Muscle of arm (tissue), 12 donors: ENCODE measurements around the gene DPEP2NB. TPM values are rescaled to one million over a fixed set of nuclear protein-coding genes. Genes with fewer than 3 reads are reported as not detected.
"Not testable (repeated sequence)": the region's sequence is repeated elsewhere in the genome, so short reads cannot be mapped to it uniquely, and the experiment has no call there.

Experiments used
- DNase-seq: peaks from one replicate; pipeline ENCODE4 v3.0.0-alpha.2; 2013
- polyA plus RNA-seq, 12 donors: library from polyadenylated mRNA; unstranded; fragments of 120-200 nt; gene quantifications; one replicate each; pipeline ENCODE4 v1.2.1, GENCODE V29; 2013; ENCODE audit not compliant: insufficient read length in 12 of 12

The DPEP2NB gene
- polyA plus RNA-seq, 12 donors: not detected

DNA sequence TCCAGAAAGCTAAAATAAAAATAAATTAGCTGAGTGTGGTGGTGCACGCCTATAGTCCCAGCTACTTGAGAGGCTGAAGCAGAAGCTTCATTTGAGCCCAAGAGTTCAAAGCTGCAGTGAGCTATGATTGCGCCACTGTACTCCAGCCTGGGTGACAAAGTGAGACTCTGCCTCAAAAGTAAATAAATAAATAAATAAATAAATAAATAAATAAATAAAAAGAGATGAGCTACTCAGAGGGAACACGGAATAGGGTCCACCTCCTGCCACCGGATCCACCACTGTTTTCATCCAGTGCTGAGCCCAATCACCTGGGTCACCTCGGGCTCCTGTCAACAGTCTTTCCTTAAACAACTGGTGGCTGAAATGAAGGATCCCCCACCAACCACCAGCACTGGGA is 28.8 kb downstream of the DPEP2NB start:
- DNase-seq: no peak

GRCh38 chr16:67982011-67982696 is 33.6 kb downstream of the DPEP2NB start:
- no peak for DNase-seq

DNA sequence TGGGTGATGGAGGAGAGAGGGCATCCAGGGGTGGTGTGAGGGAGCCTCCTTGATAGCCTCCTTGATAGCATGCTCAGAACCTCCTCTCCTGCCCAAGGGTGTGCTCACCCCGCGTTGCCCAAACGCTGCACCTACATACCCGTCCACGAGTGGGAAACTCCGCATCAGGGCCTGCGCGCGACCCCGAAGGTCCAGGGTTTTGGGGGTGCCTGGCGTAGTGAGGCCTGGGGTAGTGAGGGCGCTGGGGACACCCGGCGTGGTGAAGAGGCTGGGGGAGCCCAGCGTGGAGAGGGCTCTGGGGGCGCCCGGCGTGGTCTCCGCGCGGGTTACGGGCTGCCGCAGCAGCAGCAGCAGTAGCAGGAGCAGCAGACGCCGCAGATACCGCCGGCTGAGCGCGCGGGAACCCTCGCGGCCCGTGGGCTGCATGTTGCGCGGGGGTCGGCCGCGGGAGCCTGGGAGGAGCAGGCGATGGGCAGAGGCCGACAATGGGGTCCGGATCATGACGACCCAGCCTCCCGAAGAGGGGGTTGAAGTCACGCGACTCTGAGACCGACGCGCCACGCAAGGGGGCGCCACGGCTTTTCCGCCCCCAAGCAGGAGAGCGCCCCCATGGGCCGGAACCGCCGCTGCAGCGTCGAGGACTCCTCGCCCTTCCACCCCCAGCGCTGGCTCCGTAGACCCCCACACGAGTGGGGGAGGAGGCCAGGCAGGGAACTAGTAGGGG is 35.6 kb downstream of the DPEP2NB start, which contains the start of gene DPEP3:
Gene DPEP3 (minus strand): TSS at position 545 of the 724 bp plus-strand sequence. CDS start 119 bp downstream, at position 426.
- no peak for DNase-seq

- DNase-seq: no peak
These were observed 38.1 kb downstream of the DPEP2NB start for GRCh38 chr16:67977469-67978227.

- no peak for DNase-seq
These were observed 38.7 kb downstream of the DPEP2NB start for GRCh38 chr16:67977005-67977404.

DNA sequence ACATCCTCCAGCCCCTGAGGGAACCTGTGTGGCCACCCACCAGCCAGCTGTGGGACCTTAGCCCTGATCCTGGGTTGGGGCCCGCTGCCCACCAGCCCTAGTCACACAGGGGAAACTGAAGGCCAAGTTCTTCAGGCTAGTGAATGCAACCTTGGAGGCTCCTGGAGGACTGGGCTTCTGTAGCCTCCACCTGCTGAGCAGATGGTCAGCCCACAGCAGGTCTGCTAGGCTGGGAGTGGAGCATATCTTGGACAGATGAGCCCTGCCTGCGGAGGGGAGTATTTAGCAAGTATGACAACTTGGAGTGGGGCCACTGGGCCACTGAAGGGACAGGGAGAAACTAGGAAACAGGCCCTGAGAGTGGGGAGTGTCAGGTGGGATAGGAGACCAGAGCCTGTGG is 39.5 kb downstream of the DPEP2NB start:
- DNase-seq: no peak

DNA sequence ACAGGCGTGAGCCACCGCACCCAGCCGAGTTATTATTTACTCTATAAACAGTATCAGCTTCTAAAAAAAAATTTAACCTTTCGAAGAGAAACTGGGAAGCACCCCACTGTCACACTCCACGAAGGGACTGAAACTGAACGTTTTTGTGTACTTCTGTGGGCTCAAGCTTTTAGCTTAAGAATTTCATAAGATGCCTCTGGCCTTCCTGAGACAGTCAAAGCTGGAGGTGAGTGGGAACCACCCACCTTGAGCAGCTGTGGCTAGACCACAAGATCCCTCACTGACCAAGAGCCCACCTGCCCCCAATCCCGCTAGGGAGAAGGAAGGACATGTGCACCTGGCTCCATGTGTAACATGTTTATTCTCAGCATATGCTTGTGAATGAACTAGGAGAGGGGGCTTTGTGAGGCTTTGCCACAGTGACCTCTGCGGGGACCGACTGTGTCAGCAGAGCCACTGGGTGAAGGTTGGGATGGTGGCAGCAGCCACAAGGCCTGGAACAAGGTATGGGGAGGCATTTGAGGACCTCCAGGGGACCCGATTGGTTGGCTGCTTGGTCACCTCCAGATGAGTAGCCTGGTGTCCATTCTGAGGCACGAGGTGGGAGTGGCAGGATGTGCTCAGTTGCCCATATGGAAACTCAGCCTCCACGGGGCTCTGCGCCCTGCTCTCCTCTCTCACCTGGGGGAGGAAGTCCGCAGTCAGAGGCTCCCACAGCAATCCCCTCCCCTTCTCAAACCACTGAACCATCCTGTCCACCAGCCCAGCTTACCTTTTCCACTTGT is 40.2 kb downstream of the DPEP2NB start:
- no peak for DNase-seq

DNA sequence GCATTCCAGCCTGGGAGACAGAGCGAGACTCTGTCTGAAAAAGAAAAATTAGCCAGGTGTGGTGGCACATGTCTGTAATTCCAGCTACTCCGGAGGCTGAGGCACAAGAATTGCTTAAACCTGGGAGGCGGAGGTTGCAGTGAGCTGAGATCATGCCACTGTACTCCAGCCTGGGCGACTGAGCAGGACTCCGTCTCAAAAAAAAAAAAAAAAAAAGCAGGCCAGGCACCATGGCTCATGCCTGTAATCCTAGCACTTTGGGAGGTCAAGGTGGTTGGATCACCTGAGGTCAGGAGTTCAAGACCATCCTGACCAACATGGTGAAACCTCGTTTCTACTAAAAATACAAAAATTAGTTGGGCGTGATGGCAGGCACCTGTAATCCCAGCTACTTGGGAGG is 43.4 kb downstream of the DPEP2NB start:
- not testable (repeated sequence) for DNase-seq

DNA sequence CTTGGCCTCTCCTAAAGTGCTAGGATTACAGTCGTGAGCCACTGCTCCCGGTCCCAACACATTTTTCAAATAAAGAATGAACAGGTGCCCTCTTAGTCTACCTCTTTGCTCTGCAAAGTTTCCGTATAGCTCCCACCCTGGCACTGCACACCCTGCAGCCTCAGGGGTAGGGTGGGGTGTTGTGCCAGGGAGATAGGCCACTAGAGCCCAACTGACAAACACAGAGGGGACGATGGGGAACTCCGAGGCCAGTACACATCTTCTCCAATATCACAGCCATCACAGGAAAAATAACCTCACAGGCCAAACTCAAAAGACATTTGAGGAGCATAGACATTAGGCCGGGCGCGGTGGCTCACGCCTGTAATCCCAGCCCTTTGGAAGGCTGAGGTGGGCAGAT is 44.6 kb downstream of the DPEP2NB start:
- DNase-seq: no peak

DNA sequence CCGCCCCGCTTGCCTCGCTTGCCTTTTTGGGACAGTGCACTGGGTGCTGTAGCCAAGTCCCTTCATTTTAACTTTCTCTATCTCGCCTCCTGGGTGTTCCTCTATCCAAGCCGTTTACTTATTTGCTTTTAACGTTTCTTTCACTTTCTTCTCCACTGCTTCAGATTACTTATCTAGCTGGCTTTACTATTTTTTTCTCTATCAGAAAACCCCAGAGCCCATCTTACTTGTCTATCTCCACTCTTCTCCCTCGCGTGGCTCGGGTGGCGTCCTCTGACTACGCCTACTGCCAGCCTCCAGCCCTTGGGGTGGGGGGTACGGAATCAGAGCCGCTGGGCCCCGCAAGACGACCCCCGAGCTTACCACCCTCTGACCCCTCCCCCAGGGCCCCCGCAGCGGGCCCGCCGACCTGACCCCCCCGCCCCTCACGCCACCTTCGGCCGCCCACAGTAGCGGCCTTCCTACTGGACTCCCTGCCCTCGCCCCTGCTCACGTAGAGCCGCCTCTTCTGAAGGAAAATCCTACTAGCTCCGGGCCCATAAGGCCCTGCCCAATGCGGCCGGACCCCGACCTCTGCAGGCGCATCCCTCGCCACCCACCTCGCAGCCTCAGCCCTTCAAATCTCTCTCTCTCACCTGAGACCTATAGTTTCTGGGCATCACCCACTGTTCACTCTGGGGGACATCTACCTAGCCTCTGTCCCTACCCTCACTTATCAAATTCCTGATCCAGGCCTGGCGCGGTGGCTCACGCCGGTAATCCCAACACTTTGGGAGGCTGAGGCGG is 46.3 kb downstream of the DPEP2NB start:
- no peak for DNase-seq

DNA sequence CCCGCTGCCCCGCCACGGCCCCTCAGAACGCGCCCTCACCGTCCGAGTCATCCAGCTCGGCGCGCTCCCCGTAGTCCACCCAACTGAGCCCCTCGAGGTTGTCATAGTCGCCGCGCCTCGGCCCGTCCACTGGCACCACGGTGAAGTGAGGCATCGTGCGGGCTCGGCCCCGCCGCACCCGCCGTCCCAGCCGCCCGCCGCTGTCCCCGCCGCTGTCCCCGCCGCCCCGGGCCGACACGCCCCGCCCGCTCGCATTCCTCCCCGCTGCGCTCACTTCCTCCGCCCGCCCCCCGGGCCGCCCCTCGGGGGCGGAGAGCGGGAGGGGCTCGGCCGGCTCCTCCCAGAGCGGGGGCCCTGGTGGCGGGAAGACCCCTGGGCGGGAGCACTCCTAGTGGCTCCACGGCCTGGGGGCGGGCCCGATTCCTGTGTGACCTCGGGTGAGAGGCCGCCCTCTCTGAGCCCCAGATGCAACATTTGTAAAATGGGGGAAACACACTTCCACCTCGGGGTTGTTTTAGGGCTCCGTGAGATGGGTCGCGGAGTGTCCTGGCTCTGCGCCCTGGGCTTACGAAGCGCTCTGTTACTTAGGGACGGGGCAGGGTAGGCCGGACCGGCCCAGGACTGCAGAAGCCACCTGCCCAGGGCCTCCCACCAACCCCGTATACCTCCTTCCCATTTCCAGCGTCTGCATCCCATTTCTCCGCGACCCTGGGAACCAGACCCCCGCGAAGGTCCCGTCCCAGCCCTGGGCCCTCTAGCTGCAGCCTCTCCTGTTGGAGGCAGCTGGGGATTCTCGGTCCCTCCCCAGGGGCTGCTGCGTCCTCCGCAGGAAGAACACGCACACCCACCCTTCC is 47.1 kb downstream of the DPEP2NB start, which contains the start of gene SLC12A4:
Gene SLC12A4 (minus strand): TSS at position 238 of the 854 bp plus-strand sequence. CDS start 84 bp downstream, at position 154.
- peak; percentile 87 for DNase-seq

DNA sequence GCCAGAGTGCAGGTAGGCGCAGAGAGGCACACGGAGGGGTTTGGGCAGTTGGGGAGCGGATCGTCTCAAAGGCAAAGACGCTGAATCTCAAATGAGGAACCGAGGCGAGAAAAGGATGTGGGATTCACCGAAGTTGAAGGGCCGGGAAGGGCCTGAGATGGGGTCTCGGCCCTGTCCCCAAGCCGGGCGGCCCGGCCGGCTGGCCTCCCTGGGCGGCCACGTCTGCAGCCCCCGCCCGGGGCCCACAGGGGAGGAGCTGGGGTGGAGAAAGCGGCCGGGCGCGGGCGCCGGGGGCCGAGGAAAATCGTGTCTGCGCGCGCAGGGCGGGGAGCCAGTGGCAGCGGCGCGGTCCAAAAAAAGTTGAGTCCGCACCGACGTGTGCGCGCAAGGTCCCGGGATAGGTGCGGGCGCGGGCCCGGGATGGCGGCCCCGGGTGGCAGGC is 47.7 kb downstream of the DPEP2NB start:
- peak; percentile 45 for DNase-seq

DNA sequence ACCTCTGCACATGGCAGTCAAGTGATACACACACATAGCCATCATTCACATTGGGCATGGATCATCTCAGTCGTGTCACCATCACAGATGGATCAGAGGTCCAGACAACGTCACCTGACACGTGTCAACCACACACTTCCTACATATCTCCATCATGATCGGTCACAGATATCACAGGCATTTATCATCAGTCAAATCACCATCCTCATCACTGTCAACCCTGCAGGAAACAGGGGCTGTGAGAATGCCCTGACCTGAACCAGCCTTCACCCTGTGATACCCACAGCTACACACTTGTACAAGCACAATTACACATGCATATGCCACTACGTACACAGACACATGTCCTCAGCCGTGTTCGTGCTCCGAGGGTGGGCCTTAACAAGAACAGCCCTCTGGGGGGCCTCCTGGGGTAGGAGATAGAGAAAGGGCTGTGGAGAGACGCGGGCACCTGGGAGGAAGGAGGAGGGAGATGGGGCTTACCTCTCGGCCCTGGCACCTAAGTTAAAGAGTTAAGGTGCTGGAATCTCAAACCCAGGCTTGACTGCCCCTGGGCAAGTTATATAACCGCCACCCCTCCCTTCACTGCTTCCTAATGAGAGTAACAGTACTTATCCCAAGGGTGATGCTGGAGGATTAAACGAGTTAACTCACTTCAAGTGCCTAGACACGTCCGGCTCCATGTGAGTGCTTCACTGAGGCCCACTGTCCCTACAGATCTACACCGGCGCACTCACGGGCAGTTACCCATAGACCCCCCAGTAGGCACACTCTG is 48.3 kb downstream of the DPEP2NB start:
- DNase-seq: no peak

DNA sequence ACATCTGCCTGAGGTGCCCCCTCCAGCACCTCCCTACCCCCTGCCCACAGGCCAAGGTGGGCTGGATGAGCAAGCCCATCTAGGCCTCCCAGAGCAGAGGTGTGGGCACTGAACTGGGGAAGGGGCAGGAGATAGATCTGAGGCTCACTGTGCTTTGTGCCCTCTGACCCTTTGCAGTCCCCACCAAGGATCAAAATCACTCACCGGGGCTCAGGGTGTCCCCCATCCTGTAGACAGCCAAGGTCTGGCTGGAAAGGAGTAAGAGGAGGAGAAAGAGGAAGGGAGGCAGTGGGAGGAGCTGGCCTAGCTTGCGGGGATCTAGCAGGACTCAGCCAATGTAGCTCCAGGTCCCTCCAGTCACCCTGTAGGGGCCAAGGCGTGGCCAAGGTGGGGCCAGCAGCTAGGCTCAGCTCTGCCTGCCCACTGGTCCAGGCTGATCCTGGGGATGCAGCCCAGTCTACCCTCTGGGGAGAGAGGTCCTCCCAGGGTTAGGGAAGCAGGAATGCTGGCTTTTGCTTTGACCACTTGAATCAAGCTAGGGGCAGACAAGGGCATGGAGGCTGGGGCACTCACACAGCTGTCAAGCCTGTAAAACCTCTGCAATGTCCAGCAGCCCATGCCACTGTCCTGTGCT is 49.0 kb downstream of the DPEP2NB start:
- DNase-seq: no peak

DNA sequence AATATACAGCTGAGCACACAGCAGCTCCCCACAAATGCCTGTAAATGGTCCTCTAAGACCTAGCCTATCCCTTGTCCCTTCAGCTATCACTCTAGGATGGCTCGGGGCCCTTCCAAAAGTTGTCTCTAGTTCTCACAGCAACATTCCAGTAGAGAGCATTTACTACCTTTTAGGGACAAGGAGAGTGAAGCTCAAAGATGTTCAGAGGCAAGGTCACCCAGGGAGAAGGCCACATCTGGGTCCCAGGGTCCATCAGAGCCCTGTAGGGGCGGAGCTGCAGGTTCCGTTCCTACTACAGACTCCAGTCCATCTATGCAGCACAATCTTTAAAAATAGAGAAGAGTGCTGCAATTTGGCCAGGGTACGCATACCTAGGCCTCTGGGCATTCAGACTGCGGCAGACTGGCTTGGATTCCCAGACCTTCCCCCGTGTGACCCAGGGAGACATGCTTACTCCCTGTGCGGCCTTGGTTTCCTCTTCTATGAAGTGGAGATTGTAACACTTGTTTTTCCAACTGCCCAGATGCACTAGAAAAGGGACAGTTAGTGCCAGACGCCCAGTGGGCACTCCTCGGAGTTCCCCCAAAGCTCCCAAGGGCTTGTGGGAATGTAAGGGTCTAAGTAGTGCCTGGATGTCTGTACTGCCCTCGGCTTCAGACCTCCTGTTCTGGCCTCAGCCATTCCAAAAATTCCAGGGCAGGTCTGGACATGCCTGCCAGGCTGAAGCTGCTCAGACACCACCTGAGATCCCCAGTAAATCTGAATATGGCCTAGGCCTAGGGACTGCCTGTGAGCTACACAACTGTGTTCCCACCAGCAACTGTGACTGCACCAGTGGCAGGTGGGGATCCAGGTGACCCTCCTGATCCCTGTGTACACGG is 49.8 kb downstream of the DPEP2NB start:
- DNase-seq: no peak

DNA sequence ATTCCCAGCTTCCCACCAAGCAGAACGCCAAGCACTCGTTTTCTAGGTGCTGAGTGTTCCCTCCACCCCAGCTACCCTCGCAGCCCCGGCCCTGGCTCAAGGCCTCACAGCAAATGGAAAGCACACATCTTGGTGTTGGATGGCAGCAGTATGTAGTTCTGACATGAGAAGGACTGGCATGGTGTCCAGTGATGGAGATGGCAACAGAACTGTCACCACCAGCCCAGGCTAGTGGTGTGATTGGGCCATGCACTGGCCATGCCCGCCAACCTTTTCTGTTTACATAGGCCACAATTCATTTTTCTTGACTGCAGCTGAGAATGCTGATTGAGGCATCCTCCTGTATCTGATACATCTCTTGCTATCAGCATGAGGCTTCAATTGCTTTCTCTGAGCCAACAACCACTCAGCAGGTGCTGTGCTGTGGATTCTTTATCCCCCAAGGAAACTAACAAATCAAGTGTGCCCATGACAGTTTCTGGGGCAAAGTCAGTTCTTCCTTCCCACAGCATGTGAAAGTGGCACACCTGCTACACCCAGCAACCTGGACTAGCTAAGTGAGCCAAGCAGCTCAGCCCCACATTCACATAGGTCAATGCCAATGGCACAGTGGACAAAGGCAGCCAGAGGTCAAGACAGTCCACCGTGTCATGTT is 51.1 kb downstream of the DPEP2NB start:
- no peak for DNase-seq
